DMS114 treated with DMSO at 0.1 percent for 48 hours (cell line): ENCODE data around the gene MT1M.
"Not testable (repeated sequence)": the region's sequence is repeated elsewhere in the genome, so short reads cannot be mapped to it uniquely, and the experiment has no call there.

Experiments used
- DNase-seq: peaks from one replicate; lab custom pipeline; 2025; ENCODE audit not compliant: unreplicated experiment; lab: John Stamatoyannopoulos, UW

The MT1M gene

GRCh38 chr16:56645838-56646237 is 13.4 kb downstream of the MT1M start:
- DNase-seq = no peak

GRCh38 chr16:56647641-56648431 is 15.4 kb downstream of the MT1M start:
- no peak for DNase-seq

GRCh38 chr16:56649271-56649670 is 16.8 kb downstream of the MT1M start:
- no peak for DNase-seq

- no peak for DNase-seq
Observed at GRCh38 chr16:56649820-56650219, 17.4 kb downstream of the MT1M start.

- DNase-seq = no peak
Observed at GRCh38 chr16:56651586-56651985, 19.1 kb downstream of the MT1M start, which contains the start of gene MT1B. Gene MT1B (plus strand): TSS chr16:56651886. CDS start chr16:56651954, 68 bp downstream.

- no peak for DNase-seq
Observed at GRCh38 chr16:56652600-56652999, 20.1 kb downstream of the MT1M start.

GRCh38 chr16:56653218-56653617 is 20.8 kb downstream of the MT1M start:
- DNase-seq = no peak

GRCh38 chr16:56657555-56658326 is 25.3 kb downstream of the MT1M start, which contains the start of gene MT1F:
Gene MT1F (plus strand): TSS chr16:56657959. CDS start chr16:56658059, 100 bp downstream.
- DNase-seq = peak; percentile 53

- no peak for DNase-seq
Observed at GRCh38 chr16:56658327-56658875, 25.9 kb downstream of the MT1M start.

GRCh38 chr16:56662357-56663354 is 30.2 kb downstream of the MT1M start:
- no peak for DNase-seq

- no peak for DNase-seq
Observed at GRCh38 chr16:56664506-56664905, 32.0 kb downstream of the MT1M start.

- DNase-seq = not testable (repeated sequence)
Observed at GRCh38 chr16:56665286-56666261, 33.1 kb downstream of the MT1M start.

- DNase-seq = no peak
Observed at GRCh38 chr16:56667581-56668571, 35.4 kb downstream of the MT1M start, which contains the start of gene MT1G. Gene MT1G (minus strand): TSS chr16:56668065. CDS start chr16:56667993, 72 bp downstream.

- no peak for DNase-seq
Observed at GRCh38 chr16:56669005-56669839, 36.8 kb downstream of the MT1M start, which contains the start of gene MT1H. Gene MT1H (plus strand): TSS chr16:56669814. CDS start chr16:56669885, 71 bp downstream.

- no peak for DNase-seq
Observed at GRCh38 chr16:56669840-56670619, 37.6 kb downstream of the MT1M start.

GRCh38 chr16:56670620-56670934 is 38.1 kb downstream of the MT1M start:
- no peak for DNase-seq
